ENCODE results near the gene PAN3.

The PAN3 gene

GRCh38 chr13:28271056-28271840 lies 132.9 kb downstream of the PAN3 start:
- no peak for TF ChIP-seq ZFP3 (CRISPR knock-in tag; IDR thresholded peaks at IDR 0.05)
- no peak for TF ChIP-seq PPARA (CRISPR knock-in tag; IDR thresholded peaks at IDR 0.05; ENCODE audit: borderline replicate concordance)
- no peak for TF ChIP-seq ZC3H10 (CRISPR knock-in tag; IDR thresholded peaks at IDR 0.05)
- TF ChIP-seq ESRRG (CRISPR knock-in tag; IDR thresholded peaks at IDR 0.05), result no peak
- TF ChIP-seq ZNF565 (CRISPR knock-in tag; conservative IDR thresholded peaks at IDR 0.05; ENCODE audit: low read depth), result no peak
- TF ChIP-seq TOX (CRISPR knock-in tag; IDR thresholded peaks at IDR 0.05; ENCODE audit: borderline replicate concordance), result no peak
- TF ChIP-seq OSR1 (CRISPR knock-in tag; IDR thresholded peaks at IDR 0.05), result no peak
- no peak for TF ChIP-seq BACH2 (CRISPR knock-in tag; IDR thresholded peaks at IDR 0.05; ENCODE audit: borderline replicate concordance)
- ATAC-seq, result no peak

DNA sequence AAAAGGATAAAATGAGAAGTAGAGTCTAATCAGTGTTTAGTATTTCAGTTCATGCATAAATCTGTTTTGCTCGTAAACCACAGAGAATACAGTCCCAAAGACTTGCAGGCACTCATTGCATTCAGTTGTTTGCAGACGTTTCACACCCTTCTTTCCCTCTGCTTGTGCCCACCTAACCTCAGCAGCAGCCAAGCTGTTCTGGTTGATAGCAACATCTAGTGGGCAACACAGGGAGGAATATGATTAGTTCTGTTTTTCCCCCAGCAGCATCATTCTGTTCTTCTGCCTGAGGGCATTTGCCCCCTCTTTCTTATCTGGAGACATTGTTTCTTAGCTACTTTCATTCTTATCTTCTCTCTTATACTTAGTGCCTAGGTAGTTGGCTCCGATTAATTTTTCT lies 135.6 kb downstream of the PAN3 start:
- TF ChIP-seq, protein P1, sequence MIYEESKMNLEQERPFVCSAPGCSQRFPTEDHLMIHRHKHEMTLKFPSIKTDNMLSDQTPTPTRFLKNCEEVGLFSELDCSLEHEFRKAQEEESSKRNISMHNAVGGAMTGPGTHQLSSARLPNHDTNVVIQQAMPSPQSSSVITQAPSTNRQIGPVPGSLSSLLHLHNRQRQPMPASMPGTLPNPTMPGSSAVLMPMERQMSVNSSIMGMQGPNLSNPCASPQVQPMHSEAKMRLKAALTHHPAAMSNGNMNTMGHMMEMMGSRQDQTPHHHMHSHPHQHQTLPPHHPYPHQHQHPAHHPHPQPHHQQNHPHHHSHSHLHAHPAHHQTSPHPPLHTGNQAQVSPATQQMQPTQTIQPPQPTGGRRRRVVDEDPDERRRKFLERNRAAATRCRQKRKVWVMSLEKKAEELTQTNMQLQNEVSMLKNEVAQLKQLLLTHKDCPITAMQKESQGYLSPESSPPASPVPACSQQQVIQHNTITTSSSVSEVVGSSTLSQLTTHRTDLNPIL (CRISPR knock-in tag; IDR thresholded peaks at IDR 0.05; ENCODE audit: low read depth), result no peak
- no peak for TF ChIP-seq CSRNP3 (CRISPR knock-in tag; IDR thresholded peaks at IDR 0.05)
- TF ChIP-seq RARB (CRISPR knock-in tag; IDR thresholded peaks at IDR 0.05), result no peak
- TF ChIP-seq BACH2 (CRISPR knock-in tag; IDR thresholded peaks at IDR 0.05; ENCODE audit: borderline replicate concordance), result no peak
- no peak for TF ChIP-seq SNAI2 (CRISPR knock-in tag; IDR thresholded peaks at IDR 0.05)
- TF ChIP-seq TSHZ2 (CRISPR knock-in tag; IDR thresholded peaks at IDR 0.05), result no peak
- TF ChIP-seq TCF4 (CRISPR knock-in tag; IDR thresholded peaks at IDR 0.05; ENCODE audit: borderline replicate concordance), result no peak
- no peak for TF ChIP-seq ZNF565 (CRISPR knock-in tag; conservative IDR thresholded peaks at IDR 0.05; ENCODE audit: low read depth)
- TF ChIP-seq ESRRG (CRISPR knock-in tag; IDR thresholded peaks at IDR 0.05), result no peak
- no peak for ATAC-seq

- no peak for TF ChIP-seq TSHZ2 (CRISPR knock-in tag; IDR thresholded peaks at IDR 0.05)
- TF ChIP-seq PPARA (CRISPR knock-in tag; IDR thresholded peaks at IDR 0.05; ENCODE audit: borderline replicate concordance), result no peak
- TF ChIP-seq CSRNP3 (CRISPR knock-in tag; IDR thresholded peaks at IDR 0.05), result no peak
- TF ChIP-seq ZNF565 (CRISPR knock-in tag; conservative IDR thresholded peaks at IDR 0.05; ENCODE audit: low read depth), result no peak
- no peak for TF ChIP-seq GLIS3 (CRISPR knock-in tag; IDR thresholded peaks at IDR 0.05)
- no peak for ATAC-seq
Observed at GRCh38 chr13:28282451-28282850, 144.1 kb downstream of the PAN3 start.

- no peak for ATAC-seq
- TF ChIP-seq ZC3H10 (CRISPR knock-in tag; IDR thresholded peaks at IDR 0.05) (no peak), CSDC2 (CRISPR knock-in tag; IDR thresholded peaks at IDR 0.05) (no peak), OSR1 (CRISPR knock-in tag; IDR thresholded peaks at IDR 0.05) (no peak), ARNTL (CRISPR knock-in tag; IDR thresholded peaks at IDR 0.05; ENCODE audit: borderline replicate concordance, low read depth) (no peak), ZNF565 (CRISPR knock-in tag; conservative IDR thresholded peaks at IDR 0.05; ENCODE audit: low read depth) (no peak), TSHZ2 (CRISPR knock-in tag; IDR thresholded peaks at IDR 0.05) (no peak), PPARA (CRISPR knock-in tag; IDR thresholded peaks at IDR 0.05; ENCODE audit: borderline replicate concordance) (no peak), ZFP30 (CRISPR knock-in tag; IDR thresholded peaks at IDR 0.05) (no peak)
Observed at GRCh38 chr13:28283600-28283999, 145.3 kb downstream of the PAN3 start.

Measured in SK-N-SH treated with all-trans-retinoic acid at 6 μM for 48 hours (cell line).